ENCODE data around the gene C13orf42. TPM values are rescaled to one million over a fixed set of nuclear protein-coding genes. Genes with fewer than 3 reads are reported as not detected.

C13orf42 gene
- total and polyA plus RNA-seq, 10 of the 15 experiments (the other 5 are each of a cell fraction or from before 2014, with no cell fraction given) = not detected

DNA sequence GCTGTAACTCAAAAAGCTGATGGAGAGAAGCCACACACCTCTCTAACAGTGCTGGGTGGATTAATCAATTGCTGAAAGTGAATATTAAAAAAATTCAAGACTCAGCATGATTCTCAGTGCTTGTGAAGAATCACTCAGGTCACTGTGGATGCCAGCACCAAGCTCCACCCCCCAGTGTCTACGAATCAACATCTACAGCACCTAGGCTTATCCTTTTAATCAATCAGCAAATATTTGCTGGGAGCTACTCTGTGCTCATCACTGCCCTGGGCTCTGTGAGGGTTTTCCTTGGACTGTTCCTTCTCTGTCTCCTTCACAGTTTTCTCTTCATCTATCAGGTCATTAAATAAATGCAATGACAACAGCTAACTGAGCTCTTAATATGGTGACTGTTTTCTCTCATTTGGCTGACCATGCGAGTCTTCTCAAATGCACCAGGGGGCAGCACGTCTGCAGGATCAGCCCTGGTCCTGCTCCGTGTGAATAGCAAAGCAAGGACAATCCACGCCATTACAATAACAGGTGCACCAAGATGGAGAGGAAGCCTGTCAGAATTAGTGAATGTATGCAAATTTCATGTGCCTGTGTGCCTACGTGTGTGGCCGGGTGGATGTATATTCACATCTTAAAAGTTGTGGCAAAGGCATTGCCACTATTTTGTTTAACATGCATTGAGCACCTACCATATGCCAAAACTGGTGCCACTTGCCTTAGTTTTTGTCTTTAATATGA, 14.6 kb upstream of the C13orf42 start:
- DNase-seq (ENCODE audit: low read depth, low spot score) (peak; percentile 16), FAIRE-seq (peak; percentile 87), ATAC-seq (peak; percentile 89)
- RAD21 ChIA-PET (ENCODE audit: unreplicated experiment) = interaction anchor here (0.5 to 6.3 kb wide), 24 partner anchors 8 to 1887 kb away, joined by 3 to 131 read pairs (median 3); no protein-coding TSS in a partner anchor
- H3K4me1 ChIP-seq (ENCODE audit: control insufficient read depth, insufficient read depth, low read length) = no peaks in the 10 kb centered on the region
- WGBS (ENCODE audit: insufficient coverage, insufficient replicate concordance, low lambda C conversion rate, missing lambda C conversion rate) = 2% methylated on average over 7 of the region's 7 CpGs
- SMC1A ChIA-PET (ENCODE audit: uncharacterized antibody, unreplicated experiment) = interaction anchor here (0.6 to 8.1 kb wide), 27 partner anchors 11 to 1069 kb away, joined by 3 to 112 read pairs (median 3); partner anchors contain the start of gene C13orf42
- POLR2A ChIA-PET = interaction anchor here (0.6 to 1.6 kb wide), 2 partner anchors 493 to 672 kb away, joined by 3 read pairs; no protein-coding TSS in a partner anchor
- H3K9ac ChIP-seq (ENCODE audit: control insufficient read depth, insufficient read depth, low read length) = no peak overlapping the region
- no peak overlapping the region for H3K27ac ChIP-seq (ENCODE audit: control insufficient read depth, insufficient read depth)
- H3K9me3 ChIP-seq (replicated peaks; ENCODE audit: control insufficient read depth, insufficient read depth, low read length) = no peaks in the 10 kb centered on the region
- no TSS peak for BruUV-seq (replicated peaks)
- no peak overlapping the region for H3K4me2 ChIP-seq (ENCODE audit: control insufficient read depth, insufficient read depth)
- H3K36me3 ChIP-seq (ENCODE audit: control insufficient read depth in 2 of 2, insufficient read depth in 2 of 2, low read length in 1 of 2) = no peaks in the 10 kb centered on the region
- no peak overlapping the region for H3K4me3 ChIP-seq
- no peaks in the 10 kb centered on the region for H4K20me1 ChIP-seq (ENCODE audit: control insufficient read depth, insufficient read depth)
- intact Hi-C loops (cut with micrococcal nuclease; ENCODE audit: unreplicated experiment) (loop anchor here (1.0 to 2.0 kb wide), 2 partner anchors 161 to 673 kb away; no protein-coding TSS in a partner anchor), in situ Hi-C loops (cut with MboI) (loop anchor here (5.0 kb wide), 1 partner anchor 162 kb away; no protein-coding TSS in a partner anchor)
- no peak overlapping the region for H2AFZ ChIP-seq (ENCODE audit: control insufficient read depth, low read depth, low read length)
- H3K79me2 ChIP-seq (ENCODE audit: control insufficient read depth, insufficient read depth, low read length) = no peaks in the 10 kb centered on the region
- H3K27me3 ChIP-seq (replicated peaks in 1 of 2; ENCODE audit: control insufficient read depth in 2 of 2, insufficient read depth in 2 of 2, low read length in 1 of 2) = no peaks in the 10 kb centered on the region; a peak in 1 of 4 replicates
- CTCF ChIA-PET = interaction anchor here (0.6 to 8.5 kb wide), 42 partner anchors 9 to 1002 kb away, joined by 3 to 242 read pairs (median 4); partner anchors contain the start of gene C13orf42
- TF ChIP-seq, protein P1, sequence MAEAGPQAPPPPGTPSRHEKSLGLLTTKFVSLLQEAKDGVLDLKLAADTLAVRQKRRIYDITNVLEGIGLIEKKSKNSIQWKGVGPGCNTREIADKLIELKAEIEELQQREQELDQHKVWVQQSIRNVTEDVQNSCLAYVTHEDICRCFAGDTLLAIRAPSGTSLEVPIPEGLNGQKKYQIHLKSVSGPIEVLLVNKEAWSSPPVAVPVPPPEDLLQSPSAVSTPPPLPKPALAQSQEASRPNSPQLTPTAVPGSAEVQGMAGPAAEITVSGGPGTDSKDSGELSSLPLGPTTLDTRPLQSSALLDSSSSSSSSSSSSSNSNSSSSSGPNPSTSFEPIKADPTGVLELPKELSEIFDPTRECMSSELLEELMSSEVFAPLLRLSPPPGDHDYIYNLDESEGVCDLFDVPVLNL (IDR thresholded peaks at IDR 0.05; ENCODE audit: low read depth, low read length) = no peak
- TF ChIP-seq, protein P2, sequence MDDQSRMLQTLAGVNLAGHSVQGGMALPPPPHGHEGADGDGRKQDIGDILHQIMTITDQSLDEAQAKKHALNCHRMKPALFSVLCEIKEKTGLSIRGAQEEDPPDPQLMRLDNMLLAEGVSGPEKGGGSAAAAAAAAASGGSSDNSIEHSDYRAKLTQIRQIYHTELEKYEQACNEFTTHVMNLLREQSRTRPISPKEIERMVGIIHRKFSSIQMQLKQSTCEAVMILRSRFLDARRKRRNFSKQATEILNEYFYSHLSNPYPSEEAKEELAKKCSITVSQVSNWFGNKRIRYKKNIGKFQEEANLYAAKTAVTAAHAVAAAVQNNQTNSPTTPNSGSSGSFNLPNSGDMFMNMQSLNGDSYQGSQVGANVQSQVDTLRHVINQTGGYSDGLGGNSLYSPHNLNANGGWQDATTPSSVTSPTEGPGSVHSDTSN (IDR thresholded peaks at IDR 0.05; ENCODE audit: insufficient replicate concordance, low read depth, low read length) = no peak
- TF ChIP-seq ZBTB4 (CRISPR knock-in tag; IDR thresholded peaks at IDR 0.05) = no peak
- TF ChIP-seq HCFC1 (IDR thresholded peaks at IDR 0.05; ENCODE audit: low read length) = no peak
- no peak for TF ChIP-seq BRCA1 (IDR thresholded peaks at IDR 0.05; ENCODE audit: low read depth, low read length)
- TF ChIP-seq YY1 (IDR thresholded peaks at IDR 0.05; ENCODE audit: low read depth, low read length) = peak; percentile 79
- no peak for TF ChIP-seq MEF2A (IDR thresholded peaks at IDR 0.05; ENCODE audit: insufficient read depth, low read depth, low read length)
- TF ChIP-seq CHD1 (IDR thresholded peaks at IDR 0.05; ENCODE audit: low read depth, low read length) = no peak
- no peak for TF ChIP-seq MYC (IDR thresholded peaks at IDR 0.05; ENCODE audit: insufficient read depth, insufficient read length, insufficient replicate concordance, low read length, severe bottlenecking)
- TF ChIP-seq, protein P3, sequence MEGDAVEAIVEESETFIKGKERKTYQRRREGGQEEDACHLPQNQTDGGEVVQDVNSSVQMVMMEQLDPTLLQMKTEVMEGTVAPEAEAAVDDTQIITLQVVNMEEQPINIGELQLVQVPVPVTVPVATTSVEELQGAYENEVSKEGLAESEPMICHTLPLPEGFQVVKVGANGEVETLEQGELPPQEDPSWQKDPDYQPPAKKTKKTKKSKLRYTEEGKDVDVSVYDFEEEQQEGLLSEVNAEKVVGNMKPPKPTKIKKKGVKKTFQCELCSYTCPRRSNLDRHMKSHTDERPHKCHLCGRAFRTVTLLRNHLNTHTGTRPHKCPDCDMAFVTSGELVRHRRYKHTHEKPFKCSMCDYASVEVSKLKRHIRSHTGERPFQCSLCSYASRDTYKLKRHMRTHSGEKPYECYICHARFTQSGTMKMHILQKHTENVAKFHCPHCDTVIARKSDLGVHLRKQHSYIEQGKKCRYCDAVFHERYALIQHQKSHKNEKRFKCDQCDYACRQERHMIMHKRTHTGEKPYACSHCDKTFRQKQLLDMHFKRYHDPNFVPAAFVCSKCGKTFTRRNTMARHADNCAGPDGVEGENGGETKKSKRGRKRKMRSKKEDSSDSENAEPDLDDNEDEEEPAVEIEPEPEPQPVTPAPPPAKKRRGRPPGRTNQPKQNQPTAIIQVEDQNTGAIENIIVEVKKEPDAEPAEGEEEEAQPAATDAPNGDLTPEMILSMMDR (IDR thresholded peaks at IDR 0.05 in 2 of 3, conservative IDR thresholded peaks at IDR 0.05 in 1 of 3; ENCODE audit: control insufficient read depth in 2 of 3, extremely low read depth in 1 of 3, insufficient read depth in 1 of 3, low read depth in 3 of 3, low read length in 3 of 3) = peak; percentile 78 to 89 (median 86)
- peak; percentile 89 for TF ChIP-seq RAD21 (IDR thresholded peaks at IDR 0.05; ENCODE audit: insufficient read depth, low read depth, low read length)
- no peak for TF ChIP-seq BHLHE40 (IDR thresholded peaks at IDR 0.05; ENCODE audit: borderline replicate concordance in 1 of 2, low read depth in 2 of 2, low read length in 1 of 2)
- TF ChIP-seq TCF12 (IDR thresholded peaks at IDR 0.05; ENCODE audit: low read depth, low read length) = no peak

Data from GM12878 (cell line).